HEK293T (cell line): ENCODE results near the gene PPCS.

ENCODE experiments used
- CTCF ChIA-PET: fragments of 350-600 bp; formaldehyde crosslinking; extraction: SDS; loops from one replicate; lab custom pipeline; 2021; ENCODE audit warnings: antibody characterized with exemption, inconsistent platforms; lab: Yijun Ruan, JAX
- POLR2A ChIA-PET: fragments of 350-600 bp; formaldehyde crosslinking; extraction: SDS; loops from one replicate; lab custom pipeline; 2020; ENCODE audit warnings: antibody characterized with exemption, inconsistent platforms; lab: Yijun Ruan, JAX
- DNase-seq: peaks from one replicate; pipeline ENCODE4 v3.0.0; 2012; ENCODE audit warnings: mixed read lengths; ENCODE audit errors: extremely low spot score
- ARNT ChIP-seq: fragments of 450-650 bp; IDR thresholded peaks from 2 replicates; pipeline ENCODE4 v1.6.1; 2017; ENCODE audit warnings: mild to moderate bottlenecking
- BHLHE40 ChIP-seq: fragments of 450-650 bp; IDR thresholded peaks from 2 replicates; pipeline ENCODE4 v1.6.1; 2016; ENCODE audit warnings: mild to moderate bottlenecking, moderate library complexity, borderline replicate concordance
- CTBP1 ChIP-seq: fragments of 450-650 bp; IDR thresholded peaks from 2 replicates; pipeline ENCODE4 v1.6.1; 2016; ENCODE audit warnings: borderline replicate concordance
- ELF4 ChIP-seq: fragments of 450-650 bp; IDR thresholded peaks from 2 replicates; pipeline ENCODE4 v1.6.1; 2017; ENCODE audit warnings: antibody characterized with exemption
- FOXA1 ChIP-seq: fragments of 450-650 bp; IDR thresholded peaks from 2 replicates; pipeline ENCODE4 v1.6.1; 2016; ENCODE audit warnings: mild to moderate bottlenecking
- FOXK2 ChIP-seq: fragments of 450-650 bp; IDR thresholded peaks from 2 replicates; pipeline ENCODE4 v1.6.1; 2016; ENCODE audit warnings: mild to moderate bottlenecking
- FOXM1 ChIP-seq: fragments of 450-650 bp; IDR thresholded peaks from 2 replicates; pipeline ENCODE4 v1.6.1; 2017; ENCODE audit warnings: mild to moderate bottlenecking, borderline replicate concordance
- HDGF ChIP-seq: fragments of 450-650 bp; IDR thresholded peaks from 2 replicates; pipeline ENCODE4 v1.6.1; 2017; ENCODE audit warnings: antibody characterized with exemption, borderline replicate concordance
- L3MBTL2 ChIP-seq: fragments of 450-650 bp; conservative IDR thresholded peaks from 2 replicates; pipeline ENCODE4 v1.6.1; 2016; ENCODE audit warnings: mild to moderate bottlenecking
- LEF1 ChIP-seq: fragments of 450-650 bp; IDR thresholded peaks from 2 replicates; pipeline ENCODE4 v1.6.1; 2017; ENCODE audit warnings: mild to moderate bottlenecking, borderline replicate concordance
- NFRKB ChIP-seq: fragments of 450-650 bp; IDR thresholded peaks from 2 replicates; pipeline ENCODE4 v1.6.1; 2016; ENCODE audit warnings: mild to moderate bottlenecking, moderate library complexity
- SP1 ChIP-seq: fragments of 450-650 bp; IDR thresholded peaks from 2 replicates; pipeline ENCODE4 v1.6.1; 2017
- SUZ12 ChIP-seq: fragments of 450-650 bp; IDR thresholded peaks from 2 replicates; pipeline ENCODE4 v1.6.1; 2016; ENCODE audit warnings: mild to moderate bottlenecking
- TARDBP ChIP-seq: fragments of 450-650 bp; IDR thresholded peaks from 2 replicates; pipeline ENCODE4 v1.6.1; 2016
- ZNF384 ChIP-seq: fragments of 450-650 bp; IDR thresholded peaks from 2 replicates; pipeline ENCODE4 v1.6.1; 2016
- TF ChIP-seq, protein P1 (sequence below): fragments of 450-650 bp; IDR thresholded peaks from 2 replicates; pipeline ENCODE4 v1.6.1; 2016

Gene PPCS

GRCh38 chr1:42504535-42505128 is 48.3 kb downstream of the PPCS start:
- CTCF ChIA-PET, result no interaction called here
- no peak for DNase-seq
- POLR2A ChIA-PET, result no interaction called here
- no peak for TF ChIP-seq BHLHE40
- TF ChIP-seq HDGF, result no peak
- TF ChIP-seq ARNT, result no peak
- no peak for TF ChIP-seq LEF1
- TF ChIP-seq ELF4, result no peak
- TF ChIP-seq FOXM1, result no peak
- TF ChIP-seq TARDBP, result no peak
- TF ChIP-seq, protein P1, sequence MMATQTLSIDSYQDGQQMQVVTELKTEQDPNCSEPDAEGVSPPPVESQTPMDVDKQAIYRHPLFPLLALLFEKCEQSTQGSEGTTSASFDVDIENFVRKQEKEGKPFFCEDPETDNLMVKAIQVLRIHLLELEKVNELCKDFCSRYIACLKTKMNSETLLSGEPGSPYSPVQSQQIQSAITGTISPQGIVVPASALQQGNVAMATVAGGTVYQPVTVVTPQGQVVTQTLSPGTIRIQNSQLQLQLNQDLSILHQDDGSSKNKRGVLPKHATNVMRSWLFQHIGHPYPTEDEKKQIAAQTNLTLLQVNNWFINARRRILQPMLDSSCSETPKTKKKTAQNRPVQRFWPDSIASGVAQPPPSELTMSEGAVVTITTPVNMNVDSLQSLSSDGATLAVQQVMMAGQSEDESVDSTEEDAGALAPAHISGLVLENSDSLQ, result no peak
- no peak for TF ChIP-seq FOXA1
- no peak for TF ChIP-seq SP1

DNA sequence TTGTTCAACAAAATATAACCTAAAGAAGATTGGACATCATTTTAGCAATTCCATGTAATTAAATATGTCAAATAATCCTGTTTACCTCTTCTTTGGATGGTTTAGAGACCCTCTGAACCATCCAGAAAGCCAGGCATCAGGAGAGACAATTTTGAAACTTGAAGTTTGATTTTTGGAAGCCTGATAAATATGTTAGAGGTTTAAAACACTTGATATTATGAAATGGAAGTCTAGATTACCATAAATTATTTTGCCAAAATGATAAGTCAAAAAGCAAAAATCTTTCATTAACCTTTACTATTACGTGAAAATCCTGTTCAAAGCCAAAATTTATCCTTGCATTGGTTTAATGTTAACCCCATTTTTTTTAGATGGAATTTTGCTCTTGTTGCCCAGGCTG is 50.2 kb downstream of the PPCS start:
- ChIA-PET POLR2A (no interaction called here), CTCF (no interaction called here)
- no peak for DNase-seq
- no peak for TF ChIP-seq LEF1
- no peak for TF ChIP-seq TARDBP
- no peak for TF ChIP-seq HDGF
- TF ChIP-seq BHLHE40, result no peak
- no peak for TF ChIP-seq FOXM1
- TF ChIP-seq, protein P1, result no peak
- TF ChIP-seq NFRKB, result no peak
- TF ChIP-seq CTBP1, result no peak
- no peak for TF ChIP-seq L3MBTL2
- no peak for TF ChIP-seq FOXA1
- TF ChIP-seq SP1, result no peak
- no peak for TF ChIP-seq SUZ12
- no peak for TF ChIP-seq ELF4
- no peak for TF ChIP-seq FOXK2
- TF ChIP-seq ARNT, result no peak
- TF ChIP-seq ZNF384, result no peak
